IPS-NIHi7 (cell line): ENCODE measurements around the gene TPST2.

Experiments used
- DNase-seq: peaks from one replicate; pipeline ENCODE4 v3.0.0; 2012; ENCODE audit warnings: mixed read lengths; ENCODE audit errors: extremely low spot score

The TPST2 gene

DNA sequence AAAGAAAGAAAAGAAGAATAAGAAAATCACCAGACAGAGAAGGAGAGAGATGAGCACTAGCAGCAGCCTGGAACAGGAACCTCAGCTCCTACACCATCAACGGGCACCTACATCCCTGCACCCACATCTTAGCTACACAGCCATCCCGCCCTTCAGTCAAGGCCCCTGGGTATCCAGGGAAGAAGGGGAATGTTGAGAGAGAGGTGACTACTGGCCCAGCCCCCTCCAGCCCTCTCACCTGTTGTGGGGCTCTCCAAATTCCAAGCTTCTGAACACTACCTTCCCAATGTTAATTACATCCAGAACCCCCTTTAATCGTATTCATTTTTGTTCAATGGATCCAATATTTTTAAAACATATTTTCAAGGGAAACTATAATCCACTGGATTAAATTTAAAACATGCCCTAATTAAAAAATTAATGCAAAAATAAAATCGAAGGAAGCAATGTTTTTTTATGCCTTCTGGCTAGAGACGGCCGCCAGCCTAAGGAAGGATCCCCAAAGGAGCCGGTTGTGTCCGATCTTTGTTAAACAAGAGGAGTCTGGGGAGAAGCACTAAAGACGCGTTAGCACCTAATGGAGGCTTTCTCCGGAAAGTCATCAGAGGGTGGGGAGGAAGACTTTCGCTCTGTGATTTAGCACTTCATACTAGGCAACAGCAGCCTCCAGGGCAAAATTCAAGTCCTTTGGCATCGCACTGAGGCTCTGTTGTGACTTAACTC, 9.5 kb downstream of the TPST2 start:
- peak; percentile 53 for DNase-seq

DNA sequence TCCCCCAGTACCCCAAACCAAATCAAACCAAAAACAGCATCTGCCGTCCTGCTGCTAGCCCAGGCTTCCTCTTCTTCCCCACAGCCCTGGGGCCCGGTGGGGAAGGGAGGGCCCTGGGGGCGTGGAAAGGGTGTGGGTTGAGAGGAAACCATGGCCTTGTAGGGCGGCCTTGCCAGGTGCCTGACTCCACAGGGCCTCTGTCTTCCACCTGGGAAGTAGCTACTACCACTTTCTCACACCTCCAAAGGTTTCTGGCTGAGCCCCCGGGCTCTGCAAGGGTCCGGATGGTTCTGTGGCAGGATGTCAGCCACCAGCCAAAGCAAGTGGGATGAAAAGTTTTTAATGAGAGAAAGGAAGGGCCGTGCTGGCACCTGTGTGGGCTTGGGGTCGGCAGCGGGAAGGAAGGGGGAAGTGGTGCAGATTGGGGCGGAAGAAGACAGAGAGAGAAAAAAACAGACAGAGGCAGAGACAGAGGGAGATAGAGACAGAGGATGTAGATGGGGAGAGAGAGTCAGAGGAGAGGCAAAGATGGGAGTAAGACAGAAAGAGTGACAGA, 10.5 kb downstream of the TPST2 start:
- no peak for DNase-seq

DNA sequence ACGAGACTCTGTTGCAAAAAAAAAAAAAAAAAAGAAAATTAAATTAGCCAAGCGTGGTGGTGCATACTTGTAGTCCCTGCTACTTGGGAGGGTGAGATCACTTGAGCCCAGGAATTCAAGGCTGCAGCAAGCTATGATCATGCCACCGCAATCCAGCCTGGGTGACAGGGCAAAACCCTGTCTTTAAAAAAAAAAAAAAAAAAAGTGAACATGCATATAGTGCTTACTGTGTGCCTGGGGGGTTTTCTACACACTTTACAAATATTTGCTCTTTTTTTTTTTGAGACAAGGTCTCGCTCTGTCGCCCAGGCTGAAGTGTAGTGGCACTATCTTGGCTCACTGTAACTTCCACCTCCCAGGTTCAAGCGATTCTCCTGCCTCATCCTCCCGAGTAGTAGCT, 12.9 kb downstream of the TPST2 start:
- DNase-seq = no peak

DNA sequence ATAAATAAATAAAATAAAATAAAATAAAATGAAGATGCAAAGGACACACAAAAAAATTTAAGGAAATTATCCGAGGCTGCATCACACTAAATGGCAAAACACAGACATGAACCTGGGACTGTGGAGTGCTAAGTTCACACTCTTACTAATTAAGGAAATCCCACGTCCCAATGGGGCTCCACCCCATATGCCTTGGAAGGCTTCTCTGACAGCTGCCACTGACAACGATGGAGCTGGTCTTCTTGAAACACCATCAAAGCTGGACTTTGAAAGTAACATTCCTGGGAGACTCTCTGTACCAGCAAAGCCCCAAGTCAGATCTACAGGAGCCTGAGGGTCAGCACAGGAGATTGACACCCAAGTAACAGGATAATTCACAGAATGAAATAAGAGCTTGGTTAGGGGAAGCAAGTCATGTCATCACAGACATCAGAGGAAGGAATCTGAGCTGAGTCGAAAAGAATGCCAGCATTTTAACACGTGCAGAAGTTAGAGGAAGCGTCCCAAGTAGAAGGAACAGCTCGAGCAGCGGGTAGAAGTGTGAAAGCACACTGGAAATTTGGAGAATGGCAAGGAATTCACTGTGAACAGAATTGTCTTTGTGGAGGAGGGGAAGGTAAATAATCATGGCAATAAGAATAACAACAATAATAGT, 13.8 kb downstream of the TPST2 start:
- DNase-seq = no peak

DNA sequence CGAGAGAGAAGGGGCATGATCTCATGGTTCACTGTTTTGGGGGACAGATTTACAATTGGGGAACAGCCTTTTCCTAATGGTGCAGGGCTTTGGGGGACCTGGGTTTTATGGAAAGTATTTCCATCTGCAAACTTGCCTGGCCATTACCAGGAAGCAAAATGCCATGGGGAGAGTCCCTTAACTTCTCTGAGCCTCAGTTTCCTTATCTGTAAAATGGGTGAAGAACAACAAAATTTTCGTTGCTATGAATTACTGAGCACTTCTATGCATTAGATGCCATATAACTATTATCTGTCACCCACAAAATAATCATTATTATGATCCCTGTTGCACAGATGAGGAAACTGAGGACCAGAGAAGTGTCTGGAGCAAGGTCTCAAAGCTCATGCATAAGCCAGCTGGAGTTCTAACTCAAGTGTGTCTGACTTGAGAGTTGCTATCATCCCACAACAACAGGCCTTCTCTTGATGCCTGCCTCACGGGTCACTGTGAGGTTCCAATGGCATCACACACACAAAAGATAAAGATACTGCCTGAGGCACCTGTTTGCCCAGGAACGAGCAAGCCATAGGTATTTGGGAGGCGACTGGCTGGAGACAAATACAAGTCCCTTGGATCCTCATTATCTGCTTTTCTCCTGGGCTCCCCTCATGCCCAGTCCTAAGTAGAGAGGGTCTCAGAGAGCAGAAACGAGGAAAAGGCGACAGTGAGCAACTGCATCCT, 15.8 kb downstream of the TPST2 start:
- no peak for DNase-seq

DNA sequence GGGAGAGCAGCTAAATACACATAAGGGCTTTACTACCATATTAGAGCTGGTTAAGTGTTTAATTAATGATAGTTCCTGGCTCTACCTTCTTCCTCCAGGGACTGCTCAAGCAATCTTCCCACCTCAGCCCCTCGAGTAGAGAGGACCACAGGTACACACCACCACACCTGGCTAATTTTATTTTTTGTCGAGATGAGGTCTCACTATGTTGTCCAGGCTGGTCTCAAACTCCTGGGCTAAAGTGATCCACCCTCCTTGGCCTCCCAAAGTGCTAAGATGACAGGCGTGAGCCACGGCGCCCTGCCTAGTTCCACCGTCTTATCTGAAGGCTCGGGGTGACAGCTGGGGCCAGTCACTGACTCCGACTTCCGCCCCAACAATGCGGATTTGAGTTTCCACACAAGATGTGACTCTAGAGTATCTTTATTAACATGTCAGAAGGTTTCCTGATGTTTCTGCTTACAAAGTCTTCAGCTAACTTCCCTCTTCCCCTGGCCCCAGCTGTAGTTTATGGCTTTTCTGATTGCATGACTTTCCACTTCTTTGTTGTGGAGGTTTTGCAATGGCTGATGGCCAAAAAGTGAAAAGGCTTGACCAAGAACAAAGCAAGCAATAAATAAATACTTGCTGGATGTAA, 16.8 kb downstream of the TPST2 start:
- DNase-seq = no peak

DNA sequence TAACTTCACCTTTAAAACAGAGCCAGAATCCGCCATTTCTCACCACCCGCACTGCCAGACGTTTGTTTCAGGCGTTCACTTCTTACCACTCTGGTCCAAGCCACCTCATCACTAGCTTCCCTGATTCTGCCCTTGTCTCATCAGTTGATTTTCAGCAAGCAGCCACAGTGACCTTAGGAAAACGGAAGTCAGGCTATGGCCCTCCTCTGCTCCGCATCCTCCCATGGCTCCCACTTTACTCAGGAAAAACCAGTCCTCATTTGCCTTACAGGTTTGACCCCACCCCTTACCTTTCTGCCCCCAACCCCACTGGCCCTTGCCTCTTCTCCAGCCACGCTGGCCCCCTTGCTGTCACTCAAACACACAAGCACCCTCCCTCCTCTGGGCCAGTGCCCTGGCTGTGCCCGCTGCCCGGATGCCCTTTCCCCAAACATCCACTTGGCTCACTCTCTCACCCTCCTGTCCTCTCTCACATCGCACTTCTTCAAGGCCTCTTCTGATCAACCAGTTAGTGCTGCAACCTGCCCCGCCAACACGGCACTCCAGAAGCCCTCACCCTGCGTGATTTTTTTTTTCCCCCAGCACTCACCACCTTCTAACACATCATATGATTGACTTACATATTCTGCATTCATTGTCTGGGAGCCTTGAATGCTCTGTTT, 18.9 kb downstream of the TPST2 start:
- DNase-seq = no peak

DNA sequence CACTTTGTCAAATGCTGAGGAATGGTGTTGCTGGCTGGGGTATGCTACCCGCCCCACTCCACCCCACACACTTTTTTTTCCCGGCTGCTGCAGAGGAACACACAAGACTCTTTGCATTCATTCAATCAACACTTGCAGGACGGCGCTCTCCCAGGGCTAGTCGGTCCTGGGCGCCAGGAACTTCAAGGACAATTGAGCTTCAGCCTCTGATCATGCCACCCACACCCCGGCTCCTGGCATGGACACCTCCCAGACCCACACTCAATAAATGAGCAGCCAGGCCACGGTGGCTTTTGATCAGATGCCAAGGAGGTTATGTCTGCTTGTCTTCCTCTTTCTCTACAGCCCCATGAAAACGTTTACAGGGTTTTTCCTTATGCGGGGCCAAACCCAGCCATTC, 19.8 kb downstream of the TPST2 start:
- no peak for DNase-seq

DNA sequence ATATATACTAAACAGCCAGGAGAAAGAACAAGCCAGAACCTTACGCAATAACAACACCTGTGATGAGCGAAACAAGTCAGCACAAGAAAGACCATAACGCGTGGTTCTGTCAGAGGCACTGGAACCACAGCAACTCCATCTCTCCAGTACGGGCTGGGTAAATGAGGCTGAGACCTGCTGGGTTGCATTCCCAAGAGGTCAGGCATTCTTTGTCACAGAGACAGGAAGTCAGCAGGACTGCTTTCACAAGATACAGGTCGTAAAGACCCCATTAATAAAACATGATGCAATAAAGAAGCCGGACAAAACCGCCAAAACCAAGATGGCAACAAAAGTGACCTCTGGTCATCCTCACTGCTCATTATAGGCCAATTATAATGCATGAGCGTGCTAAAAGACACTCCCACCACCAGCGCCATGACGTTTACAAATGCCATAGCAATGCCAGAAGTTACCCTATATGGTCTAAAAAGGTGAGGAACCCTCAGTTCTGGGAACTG, 21.7 kb downstream of the TPST2 start:
- DNase-seq = no peak

DNA sequence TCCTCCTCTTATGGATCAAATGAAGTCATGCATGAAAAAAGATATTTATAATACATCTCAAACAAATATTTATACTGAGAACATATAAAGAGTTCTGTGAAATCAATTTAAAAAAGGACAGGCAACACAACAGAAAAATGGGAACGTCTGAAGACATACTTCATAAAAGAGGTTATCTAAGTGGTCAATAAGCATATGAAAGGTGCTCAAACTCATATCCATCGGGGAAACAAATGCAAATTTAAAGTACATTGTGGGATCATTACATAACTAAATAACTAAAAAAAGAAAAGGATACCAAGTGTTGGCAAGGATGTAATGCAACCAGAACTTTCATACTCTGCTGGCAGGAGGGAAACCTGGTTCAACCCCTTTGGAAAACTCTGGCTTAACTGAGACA, 22.3 kb downstream of the TPST2 start:
- no peak for DNase-seq

DNA sequence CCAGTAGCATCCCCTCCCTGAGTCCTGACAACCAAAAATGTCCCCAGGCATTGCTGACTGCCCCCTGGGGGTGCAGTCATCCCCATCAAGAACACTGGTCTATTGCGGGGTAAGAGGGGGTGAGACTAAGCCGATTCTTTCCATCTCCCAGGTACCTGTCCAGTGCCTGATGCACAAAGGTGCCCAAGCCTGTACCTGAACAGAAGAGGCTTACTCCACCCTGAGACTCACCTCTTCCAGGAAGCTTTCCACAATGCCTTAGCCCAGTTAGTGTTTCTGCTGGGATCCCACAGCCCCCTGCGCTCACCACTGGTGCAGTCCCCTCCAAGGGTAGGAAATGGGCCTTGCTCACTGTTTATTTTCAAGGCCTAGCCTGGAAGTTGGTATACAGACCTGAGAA, 22.9 kb downstream of the TPST2 start:
- no peak for DNase-seq

DNA sequence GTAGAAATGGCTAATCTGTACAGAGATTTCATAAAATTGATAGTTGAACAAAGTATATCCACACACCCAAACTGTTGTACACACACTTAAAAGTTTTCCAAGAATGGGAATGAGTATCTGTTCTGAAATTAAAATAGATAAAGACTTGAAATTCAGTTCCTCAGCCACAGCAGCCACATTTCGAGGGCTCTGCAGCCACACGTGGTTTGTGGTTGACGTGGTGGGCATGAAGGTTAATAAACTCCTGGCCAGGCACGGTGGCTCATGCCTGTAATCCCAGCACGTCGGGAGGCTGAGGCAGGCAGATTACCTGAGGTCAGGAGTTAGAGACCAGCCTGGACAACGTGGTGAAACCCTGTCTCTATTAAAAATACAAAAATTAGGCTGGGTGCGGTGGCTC, 24.0 kb downstream of the TPST2 start:
- DNase-seq = no peak

DNA sequence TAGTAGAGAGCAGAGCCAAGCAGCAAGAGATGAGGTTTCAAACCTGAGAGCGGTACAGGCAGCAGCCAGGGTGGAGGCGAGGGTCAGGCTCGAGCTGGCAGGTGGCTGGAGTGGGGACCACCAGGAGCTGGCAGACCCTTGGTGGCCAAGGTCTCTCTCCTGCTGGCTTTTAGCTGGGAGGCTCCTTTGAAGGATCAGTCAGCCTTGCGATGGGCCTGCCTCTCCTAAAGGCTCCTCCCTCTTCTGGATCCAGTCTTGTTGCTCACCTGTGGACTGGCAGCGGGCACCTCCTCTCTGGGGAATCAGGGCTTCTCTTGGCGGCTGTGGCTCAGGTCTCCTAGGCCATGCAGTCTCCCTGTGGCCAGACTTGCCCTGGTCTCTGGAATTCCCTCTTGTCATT, 24.8 kb downstream of the TPST2 start:
- no peak for DNase-seq

DNA sequence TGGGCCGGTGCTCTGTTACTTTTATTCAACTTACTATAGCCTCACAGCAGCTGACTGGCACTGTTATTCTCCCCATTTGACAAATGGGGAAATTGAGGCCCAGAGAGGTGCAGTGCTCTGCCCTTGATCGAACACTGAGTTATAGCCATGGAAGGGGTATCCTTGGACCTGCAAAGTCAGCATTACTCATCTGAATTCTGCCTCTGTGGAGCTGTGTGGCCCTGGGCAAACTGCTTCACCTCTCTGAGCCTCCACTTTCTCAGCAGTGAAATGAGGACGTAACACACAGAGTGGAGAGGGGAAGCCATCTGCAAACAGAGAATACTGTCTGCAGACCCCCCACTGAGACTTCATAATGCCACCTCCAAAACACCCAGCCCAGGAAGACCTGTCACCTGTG, 25.3 kb downstream of the TPST2 start:
- DNase-seq = no peak

DNA sequence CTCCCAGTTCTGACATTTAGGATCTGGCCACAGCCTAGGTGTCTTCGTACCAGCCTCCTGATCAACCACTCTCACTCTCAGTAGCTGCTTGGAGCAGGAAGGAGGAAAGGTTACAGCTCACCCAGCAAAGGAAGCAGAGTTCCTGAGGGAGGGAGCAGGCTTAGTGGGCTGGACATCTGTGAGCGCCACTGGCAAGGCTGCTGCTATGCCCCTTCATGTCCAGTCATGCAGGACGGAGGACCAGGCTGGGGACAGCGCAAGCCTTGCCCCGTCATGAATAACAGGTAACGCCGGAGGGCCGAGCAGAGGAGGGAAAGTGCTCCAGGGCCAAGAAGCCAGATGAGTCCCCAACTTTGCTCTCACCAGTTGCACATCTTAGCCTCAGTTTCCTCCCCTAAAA, 25.8 kb downstream of the TPST2 start:
- DNase-seq = no peak

DNA sequence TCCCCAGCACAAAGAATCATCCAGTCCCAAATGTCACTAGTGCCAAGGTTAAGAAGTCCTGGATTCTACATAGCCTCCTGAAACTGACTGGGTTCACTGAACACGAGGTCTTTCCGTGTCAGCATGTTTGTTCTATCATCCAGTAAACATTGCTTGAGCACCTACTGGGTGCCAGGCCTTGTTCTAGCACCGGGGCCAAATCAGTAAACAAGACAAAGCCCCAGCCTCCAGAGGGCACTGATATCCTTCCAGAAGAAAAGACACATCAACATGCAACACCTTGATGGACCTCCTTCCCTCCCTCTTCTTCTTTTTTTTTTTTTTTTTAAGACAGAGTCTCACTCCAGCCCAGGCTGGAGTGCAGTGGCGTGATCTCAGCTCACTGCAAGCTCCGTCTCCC, 26.9 kb downstream of the TPST2 start:
- no peak for DNase-seq

DNA sequence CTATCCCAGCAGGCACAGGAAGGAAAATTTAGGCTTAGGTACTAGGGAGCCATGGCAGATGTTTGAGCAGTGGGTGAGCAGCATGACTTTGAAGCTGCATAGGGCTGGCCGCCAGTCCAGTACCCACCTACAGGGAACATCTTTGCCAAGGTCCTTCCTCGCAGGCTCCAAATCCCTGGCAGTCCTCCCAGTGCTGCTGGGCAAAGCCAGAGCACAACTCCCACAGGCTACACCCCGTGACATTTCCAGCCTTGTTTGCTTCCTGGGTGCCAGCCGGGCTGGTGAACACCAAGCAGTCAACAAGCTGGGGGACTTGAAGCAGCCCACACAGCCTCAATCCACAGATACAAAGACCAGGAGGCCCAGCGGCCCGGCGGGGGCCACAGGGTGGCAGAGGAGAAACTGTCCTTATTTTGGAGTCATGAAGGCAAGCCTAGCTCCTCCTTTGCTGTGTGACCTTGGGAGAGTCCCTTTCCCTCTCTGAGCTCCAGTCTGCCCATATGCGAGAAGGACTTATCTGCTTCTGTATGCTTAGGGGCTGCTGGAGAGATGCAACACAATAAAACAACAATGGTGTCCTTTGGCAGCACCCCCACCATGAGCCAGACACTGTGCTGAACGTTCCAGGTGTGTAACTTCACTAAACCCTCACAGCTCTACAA, 28.0 kb downstream of the TPST2 start:
- DNase-seq = no peak

DNA sequence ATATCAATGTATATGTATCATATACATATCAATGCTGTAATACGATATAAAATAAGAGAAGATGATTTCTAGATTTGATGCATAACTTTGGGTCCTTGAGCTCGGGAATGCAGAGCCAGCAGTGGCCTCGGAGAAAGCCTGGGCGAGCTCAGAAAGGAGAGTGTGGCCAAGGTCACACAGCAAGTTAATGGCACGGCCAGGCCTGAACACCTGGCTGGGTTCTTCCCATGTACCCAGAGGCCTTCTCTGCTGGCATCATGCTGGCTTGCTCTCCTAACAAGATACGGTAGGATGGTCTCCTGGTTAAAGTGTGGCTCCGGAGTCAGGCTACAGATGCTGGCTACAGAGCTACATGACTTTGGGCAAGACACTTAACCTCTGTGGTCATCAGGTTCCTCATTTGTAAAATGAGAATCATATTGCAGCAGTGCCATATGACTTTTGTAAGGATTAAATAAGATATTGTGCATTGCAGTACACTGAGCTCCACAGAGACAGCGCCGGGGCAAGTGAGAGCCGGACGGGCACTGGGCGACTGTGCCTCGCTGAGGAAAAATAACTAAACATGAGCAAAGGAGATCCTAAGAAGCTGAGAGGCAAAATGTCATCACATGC, 29.9 kb downstream of the TPST2 start:
- no peak for DNase-seq

DNA sequence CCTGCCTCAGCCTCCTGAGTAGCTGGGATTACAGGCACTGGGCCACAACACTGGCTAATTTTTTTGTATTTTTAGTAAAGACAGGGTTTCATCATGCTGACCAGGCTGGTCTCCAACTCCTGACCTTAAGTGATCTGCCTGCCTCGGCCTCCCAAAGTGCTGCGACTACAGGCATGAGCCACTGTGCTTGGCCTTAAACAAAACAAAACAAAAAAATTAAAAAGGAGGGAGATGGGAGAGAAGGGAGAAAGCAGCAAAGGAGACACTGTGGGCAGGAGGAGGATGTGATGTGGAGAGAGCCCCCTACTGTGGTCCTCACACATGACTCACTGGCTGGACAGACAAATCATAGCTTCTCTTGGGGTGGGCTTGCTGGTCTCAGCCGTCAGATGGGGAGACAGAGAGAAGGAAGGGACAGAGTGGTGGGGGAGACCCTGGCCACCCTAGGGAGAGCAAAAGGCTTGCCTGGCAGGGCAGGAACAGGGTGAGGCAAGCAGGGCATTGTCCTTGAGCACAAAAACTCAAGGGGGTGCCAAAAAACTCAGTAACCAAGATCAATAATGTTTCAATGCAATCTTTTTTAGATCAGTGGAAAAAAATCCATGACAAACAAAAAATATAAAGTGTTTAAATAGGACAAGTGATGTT, 31.6 kb downstream of the TPST2 start:
- DNase-seq = no peak

DNA sequence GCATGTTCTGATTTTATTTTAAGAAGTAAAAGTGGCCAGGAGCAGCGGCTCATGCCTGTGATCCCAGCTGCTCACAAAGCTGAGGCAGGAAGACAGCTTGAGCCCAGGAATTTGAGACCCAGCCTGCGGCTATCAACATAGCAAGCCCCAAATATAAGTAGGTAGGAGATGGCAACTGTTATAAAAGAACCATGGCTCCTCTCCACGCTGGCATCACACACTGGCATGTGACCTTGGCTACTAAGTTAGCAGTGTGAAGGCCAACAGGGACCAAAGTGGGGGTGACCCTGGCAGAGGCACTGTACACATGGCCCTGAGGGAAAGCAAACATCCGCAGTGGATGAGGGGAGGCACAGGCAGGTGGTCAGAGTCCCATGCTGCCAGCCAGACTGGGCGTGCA, 33.0 kb downstream of the TPST2 start:
- no peak for DNase-seq
